K562 (cell line): Measurements from ENCODE around the gene GLI3. TPM values are rescaled to one million over a fixed set of nuclear protein-coding genes. Genes with fewer than 3 reads are reported as not detected.

Experiments
- ATAC-seq: fragments of 200-7000 bp; cut with Tn5 transposase; 3 replicates; pipeline ENCODE4 v1.9.1; 2020; ENCODE audit warnings: moderate library complexity
- BruUV-seq: library from RNA; stranded (reverse); fragments of 400-500 nt; replicated peaks from 2 replicates; lab custom pipeline; 2021; lab: Mats Ljungman, UMichigan
- CTCF ChIA-PET: fragments of 300-600 bp; formaldehyde crosslinking; extraction: SDS; loops from one replicate; lab custom pipeline; 2021; ENCODE audit warnings: low intra/inter-chr PET ratio; lab: Yijun Ruan, JAX
- POLR2A ChIA-PET: fragments of 300-600, 350-650 bp; sonication (Branson Sonifier 250); formaldehyde crosslinking; extraction: SDS; loops from one replicate; lab custom pipeline; 2021; ENCODE audit warnings: antibody characterized with exemption, inconsistent platforms; lab: Yijun Ruan, JAX
- DNase-seq, 4 experiments: peaks; one replicate each; pipeline versions ENCODE4 v3.0.0 to v3.0.0-alpha.2; 2011 to 2018; ENCODE audit warnings: low spot score in 3 of 4, mixed read lengths in 3 of 4; ENCODE audit errors: extremely low read depth in 1 of 4
- FAIRE-seq: peaks from 2 replicates; lab custom pipeline; 2011; peaks lifted over from hg19 to GRCh38; lab: Jason Lieb, UNC
- H2AFZ ChIP-seq: 2 replicates; pipeline ENCODE4 v1.6.0; 2011; ENCODE audit warnings: low read depth, low read length, control low read depth, inconsistent platforms
- H3K27ac ChIP-seq: fragments of 200-600 bp; 3 replicates; pipeline ENCODE4 v1.8.0; 2011; ENCODE audit warnings: low read depth, mild to moderate bottlenecking, control low read depth, inconsistent platforms, low read length, moderate library complexity, mixed read lengths; ENCODE audit errors: extremely low read depth
- H3K27me3 ChIP-seq, 2 experiments: fragments of 300-600 bp in 1 of 2; 2 replicates in 1 of 2; 3 replicates in 1 of 2; pipeline versions ENCODE4 v1.6.0 to v1.8.0; 2011; ENCODE audit warnings: inconsistent platforms in 2 of 2, low read length in 2 of 2, mild to moderate bottlenecking in 1 of 2, mixed read lengths in 1 of 2, moderate library complexity in 1 of 2; ENCODE audit not compliant: control insufficient read depth in 2 of 2, insufficient read depth in 2 of 2
- H3K36me3 ChIP-seq: fragments of 300-600 bp; 3 replicates; pipeline ENCODE4 v1.8.0; 2011; ENCODE audit warnings: mild to moderate bottlenecking, low read length, inconsistent platforms; ENCODE audit not compliant: control insufficient read depth, insufficient read depth
- H3K4me1 ChIP-seq, 2 experiments: fragments of 200-600 bp in 1 of 2; replicated peaks in 1 of 2; 2 replicates in 1 of 2; 3 replicates in 1 of 2; pipeline versions ENCODE4 v1.5.1 to v1.8.0; 2011; ENCODE audit warnings: inconsistent platforms in 2 of 2, low read length in 2 of 2, mild to moderate bottlenecking in 1 of 2, mixed read lengths in 1 of 2, moderate library complexity in 1 of 2; ENCODE audit not compliant: control insufficient read depth in 2 of 2, insufficient read depth in 2 of 2
- H3K4me2 ChIP-seq: 2 replicates; pipeline ENCODE4 v1.6.1; 2011; ENCODE audit warnings: low read length, control low read depth, inconsistent platforms, mixed read lengths; ENCODE audit not compliant: insufficient read depth
- H3K4me3 ChIP-seq: fragments of 200-600 bp; sonication (generic), shearing (Covaris generic); 2 replicates; pipeline ENCODE4 v1.5.1; 2016; ENCODE audit warnings: control low read depth, inconsistent platforms
- H3K79me2 ChIP-seq: fragments of 200-600 bp; 3 replicates; pipeline ENCODE4 v1.8.0; 2011; ENCODE audit warnings: low read length, inconsistent platforms; ENCODE audit not compliant: control insufficient read depth, insufficient read depth
- H3K9ac ChIP-seq, 2 experiments: 2 replicates each; pipeline versions ENCODE4 v1.6.0 to v1.6.1; 2011; ENCODE audit warnings: low read depth in 2 of 2, low read length in 2 of 2, control low read depth in 1 of 2, inconsistent platforms in 1 of 2, mild to moderate bottlenecking in 1 of 2, mixed read lengths in 1 of 2; ENCODE audit not compliant: insufficient read depth in 1 of 2
- H3K9me1 ChIP-seq: one replicate; pipeline ENCODE4 v1.6.0; 2011; ENCODE audit warnings: inconsistent platforms, mild to moderate bottlenecking, low read length, moderate library complexity; ENCODE audit not compliant: control insufficient read depth, insufficient read depth
- H3K9me3 ChIP-seq: replicated peaks from 2 replicates; pipeline ENCODE4 v1.5.1; 2011; ENCODE audit warnings: low read depth, low read length, inconsistent platforms; ENCODE audit not compliant: control insufficient read depth, insufficient read depth
- H4K20me1 ChIP-seq: replicated peaks from 2 replicates; pipeline ENCODE4 v1.6.1; 2011; ENCODE audit warnings: low read length, inconsistent platforms, mixed read lengths; ENCODE audit not compliant: control insufficient read depth, insufficient read depth
- BDP1 ChIP-seq: IDR thresholded peaks from 3 replicates; pipeline ENCODE4 v1.6.1; 2011; ENCODE audit not compliant: insufficient read length, insufficient read depth
- CREM ChIP-seq: IDR thresholded peaks from 2 replicates; pipeline ENCODE4 v1.6.1; 2014; ENCODE audit warnings: antibody characterized with exemption, low read depth
- CTCFL ChIP-seq: IDR thresholded peaks from 2 replicates; pipeline ENCODE4 v1.6.1; 2011; ENCODE audit warnings: borderline replicate concordance, low read depth, mild to moderate bottlenecking, moderate library complexity, low read length; ENCODE audit not compliant: insufficient read depth, poor library complexity, severe bottlenecking
- IFI16 ChIP-seq: fragments of 250-450 bp; sonication (Bioruptor Pico); IDR thresholded peaks from 2 replicates; pipeline ENCODE4 v2.1.2; 2022; ENCODE audit warnings: mild to moderate bottlenecking, inconsistent platforms
- RHOXF2B ChIP-seq: fragments of 250-450 bp; sonication (Bioruptor Pico); conservative IDR thresholded peaks from 2 replicates; pipeline ENCODE4 v1.5.1; 2021
- SMARCE1 ChIP-seq: fragments of 450-650 bp; IDR thresholded peaks from 2 replicates; pipeline ENCODE4 v1.7.1; 2016; ENCODE audit warnings: mild to moderate bottlenecking
- SP2 ChIP-seq: IDR thresholded peaks from 2 replicates; pipeline ENCODE4 v1.6.1; 2011; ENCODE audit warnings: mild to moderate bottlenecking, low read depth, low read length, moderate library complexity; ENCODE audit not compliant: poor library complexity, severe bottlenecking; ENCODE audit errors: extremely low read depth
- STAG1 ChIP-seq: sonication (generic); formaldehyde crosslinking; IDR thresholded peaks from 2 replicates; pipeline ENCODE4 v1.5.0; 2020; ENCODE audit warnings: missing genetic modification reagents, borderline replicate concordance
- TAF1 ChIP-seq: IDR thresholded peaks from 2 replicates; pipeline ENCODE4 v1.6.1; 2011; ENCODE audit warnings: mild to moderate bottlenecking, low read length, moderate library complexity; ENCODE audit not compliant: insufficient read depth, control insufficient read depth, severe bottlenecking; ENCODE audit errors: extremely low read depth
- THAP12 ChIP-seq: fragments of 250-450 bp; sonication (Bioruptor Pico); IDR thresholded peaks from 2 replicates; pipeline ENCODE4 v1.9.0; 2021; ENCODE audit warnings: mild to moderate bottlenecking, inconsistent platforms
- TRIM24 ChIP-seq, 2 experiments: fragments of 450-650 bp; IDR thresholded peaks; 2 replicates each; pipeline ENCODE4 v1.6.1; 2016
- ZNF12 ChIP-seq: sonication (generic); formaldehyde crosslinking; IDR thresholded peaks from 2 replicates; pipeline ENCODE4 v1.4.0; 2020; ENCODE audit warnings: mild to moderate bottlenecking, missing genetic modification reagents
- ZNF124 ChIP-seq: sonication (generic); formaldehyde crosslinking; IDR thresholded peaks from 2 replicates; pipeline ENCODE4 v1.8.1; 2022; ENCODE audit warnings: missing genetic modification reagents
- ZNF146 ChIP-seq: IDR thresholded peaks from one replicate; pipeline ENCODE4 v1.6.1; 2018; ENCODE audit warnings: missing compliant biosample characterization; ENCODE audit not compliant: unreplicated experiment
- ZNF75A ChIP-seq: fragments of 450-650 bp; formaldehyde crosslinking; IDR thresholded peaks from 2 replicates; pipeline ENCODE4 v1.4.0; 2020; ENCODE audit warnings: mild to moderate bottlenecking
- ZNF778 ChIP-seq: fragments of 450-650 bp; formaldehyde crosslinking; IDR thresholded peaks from 2 replicates; pipeline ENCODE4 v1.4.0; 2020; ENCODE audit warnings: mild to moderate bottlenecking, moderate library complexity
- WGBS: fragments of 100-300 bp; shearing (Covaris generic); methylation state at CpG from one replicate; pipeline ENCODE4 v1.1.6; 2016; ENCODE audit warnings: low coverage, mixed read lengths; ENCODE audit not compliant: insufficient coverage; ENCODE audit errors: missing lambda C conversion rate; 5-methylcytosine and 5-hydroxymethylcytosine counted together
- in situ Hi-C: fragments of 300-500 bp; cut with MboI; formaldehyde crosslinking; loops from 4 replicates; pipeline ENCODE4 v1.15.0; 2018; ENCODE audit warnings: inconsistent platforms, mixed read lengths
- intact Hi-C: fragments of 100-400 bp; cut with micrococcal nuclease; formaldehyde crosslinking; loops from 2 replicates; pipeline ENCODE4 v1.14.2; 2022
- polyA plus RNA-seq, 8 experiments: library from polyadenylated mRNA; depleted of rRNA in 4 of 8; stranded (reverse) in 5 of 8; unstranded in 3 of 8; fragments of >200 nt; fragmentation: Nextera tagmentation in 2 of 8; fragmentation: Illumina TruSeq in 1 of 8; extraction: Ambion mirVana in 2 of 8; extraction: Trizol in 1 of 8; gene quantifications; 2 replicates each; pipeline versions ENCODE4 v1.2.1 to v1.2.3, GENCODE V29; 2011 to 2014; ENCODE audit warnings: inconsistent platforms in 1 of 8, missing spikeins in 1 of 8
- total RNA-seq, 7 experiments: library from RNA; depleted of rRNA in 6 of 7; stranded (reverse); fragments of >200 nt in 6 of 7; fragmentation: Illumina TruSeq in 2 of 7; extraction: Trizol in 2 of 7; gene quantifications; 2 replicates each; pipeline versions ENCODE4 v1.2.1 to v1.2.3, GENCODE V29; 2011 to 2021; ENCODE audit warnings: low replicate concordance in 1 of 7

GLI3 gene
- total and polyA plus RNA-seq, 9 of the 15 experiments (the other 6 are each of a cell fraction or from before 2014, with no cell fraction given): 0.01 to 0.18 (median 0.07) TPM; not detected in 6

GRCh38 chr7:41948503-41948902 lies 288.5 kb downstream of the GLI3 start (continued):
- no peak for TF ChIP-seq ZNF124 (CRISPR knock-in tag)
- no peak for TF ChIP-seq ZNF75A (CRISPR knock-in tag)
- TF ChIP-seq SMARCE1: no peak
- no peak for TF ChIP-seq ZNF146
- no peak for TF ChIP-seq THAP12 (CRISPR knock-in tag)
- no peak for TF ChIP-seq BDP1
- no peak for TF ChIP-seq IFI16 (CRISPR knock-in tag)

- Histone ChIP-seq H3K9me1 (no peaks in the 10 kb centered on the region), H3K4me2 (no peak overlapping the region), H3K4me3 (no peak overlapping the region), H4K20me1 (no peaks in the 10 kb centered on the region), H3K27me3 (peaks cover 0 to 13% of the 10 kb centered on the region in 2 experiments; a peak in 2 of 5 replicates), H3K79me2 (no peaks in the 10 kb centered on the region), H3K9ac (no peak overlapping the region), H2AFZ (peak overlapping the region; percentile 53; the same call in 1 of the 2 replicates), H3K36me3 (no peaks in the 10 kb centered on the region), H3K4me1 (peaks cover 0 to 4% of the 10 kb centered on the region in 2 experiments; a peak in 2 of 5 replicates), H3K9me3 (no peaks in the 10 kb centered on the region), H3K27ac (no peak overlapping the region)
- 2% methylated on average over 16 of the region's 16 CpGs for WGBS
- ChIA-PET CTCF (interaction anchor here (1.0 kb wide), 1 partner anchor 1318 kb away, joined by 5 read pairs; no protein-coding TSS in a partner anchor), POLR2A (no interaction called here)
- FAIRE-seq (peak; percentile 71), ATAC-seq (peak; percentile 95), DNase-seq (peak; percentile 65 to 73 (median 69))
- in situ Hi-C loops (loop anchor here (25.0 kb wide), 2 partner anchors 894 to 1894 kb away; no protein-coding TSS in a partner anchor), intact Hi-C loops (loop anchor here (5.0 to 10.0 kb wide), 3 partner anchors 899 to 1892 kb away; no protein-coding TSS in a partner anchor)
- no TSS peak for BruUV-seq
- TF ChIP-seq RHOXF2B (CRISPR knock-in tag): no peak
- no peak for TF ChIP-seq TRIM24 (IDR thresholded peaks at IDR 0.05)
- peak; percentile 33; the same call in 1 of the 2 replicates for TF ChIP-seq CREM
- TF ChIP-seq STAG1 (CRISPR knock-in tag): peak; percentile 94
- TF ChIP-seq TAF1: no peak
- TF ChIP-seq CTCFL: peak; percentile 23
- no peak for TF ChIP-seq ZNF12 (CRISPR knock-in tag)
- TF ChIP-seq ZNF778: no peak
- no peak for TF ChIP-seq SP2
Measured at GRCh38 chr7:41943094-41943577, 293.9 kb downstream of the GLI3 start.
